Measurements from ENCODE around the gene PEAK3.

DNA sequence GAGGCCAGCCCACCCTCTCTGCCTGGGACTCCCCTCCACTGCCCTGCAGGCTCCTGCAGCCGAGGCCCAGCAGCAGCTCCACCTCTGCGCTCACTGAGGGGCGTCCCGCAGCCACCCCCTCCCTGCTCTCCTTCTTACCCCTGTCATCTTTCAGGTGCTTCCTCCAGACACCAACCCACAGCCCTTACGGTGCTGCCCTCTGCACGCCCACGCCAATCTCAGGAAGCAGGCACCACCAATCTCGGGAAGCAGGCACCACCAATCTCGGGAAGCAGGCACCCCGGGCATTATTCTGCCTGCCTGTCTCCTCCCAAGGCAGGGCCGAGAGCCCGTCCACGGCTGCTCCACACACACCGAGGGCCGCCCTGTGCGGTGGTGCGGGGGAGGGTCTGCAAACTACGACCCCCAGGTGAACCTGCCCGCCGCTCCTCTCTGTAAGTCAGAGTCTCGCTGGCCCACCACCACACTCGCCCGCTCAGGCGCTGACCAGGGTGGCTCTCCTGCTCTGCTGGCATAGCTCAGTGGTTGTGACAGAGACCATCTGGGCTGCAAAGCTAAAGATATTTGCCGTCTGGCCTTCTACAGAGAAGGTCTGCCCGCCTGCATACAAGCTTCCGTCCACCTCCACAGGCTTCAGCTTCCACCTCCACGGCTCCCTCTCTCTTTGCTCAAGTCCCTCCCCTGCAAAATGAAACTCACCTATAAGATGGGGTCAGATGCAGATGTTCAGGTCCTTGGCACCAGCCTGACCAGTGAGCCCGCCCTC, 43.5 kb upstream of the PEAK3 start:
- TF ChIP-seq, protein P1, sequence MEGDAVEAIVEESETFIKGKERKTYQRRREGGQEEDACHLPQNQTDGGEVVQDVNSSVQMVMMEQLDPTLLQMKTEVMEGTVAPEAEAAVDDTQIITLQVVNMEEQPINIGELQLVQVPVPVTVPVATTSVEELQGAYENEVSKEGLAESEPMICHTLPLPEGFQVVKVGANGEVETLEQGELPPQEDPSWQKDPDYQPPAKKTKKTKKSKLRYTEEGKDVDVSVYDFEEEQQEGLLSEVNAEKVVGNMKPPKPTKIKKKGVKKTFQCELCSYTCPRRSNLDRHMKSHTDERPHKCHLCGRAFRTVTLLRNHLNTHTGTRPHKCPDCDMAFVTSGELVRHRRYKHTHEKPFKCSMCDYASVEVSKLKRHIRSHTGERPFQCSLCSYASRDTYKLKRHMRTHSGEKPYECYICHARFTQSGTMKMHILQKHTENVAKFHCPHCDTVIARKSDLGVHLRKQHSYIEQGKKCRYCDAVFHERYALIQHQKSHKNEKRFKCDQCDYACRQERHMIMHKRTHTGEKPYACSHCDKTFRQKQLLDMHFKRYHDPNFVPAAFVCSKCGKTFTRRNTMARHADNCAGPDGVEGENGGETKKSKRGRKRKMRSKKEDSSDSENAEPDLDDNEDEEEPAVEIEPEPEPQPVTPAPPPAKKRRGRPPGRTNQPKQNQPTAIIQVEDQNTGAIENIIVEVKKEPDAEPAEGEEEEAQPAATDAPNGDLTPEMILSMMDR (IDR thresholded peaks at IDR 0.05) = no peak
- TF ChIP-seq POLR2A (IDR thresholded peaks at IDR 0.05) = no peak
